Tongue (tissue), 2 donors: ENCODE measurements around the gene PRKCA. TPM values are rescaled to one million over a fixed set of nuclear protein-coding genes. Genes with fewer than 3 reads are reported as not detected.
"Not testable (repeated sequence)": the region's sequence is repeated elsewhere in the genome, so short reads cannot be mapped to it uniquely, and the experiment has no call there.

Source experiments
- DNase-seq: peaks from one replicate; pipeline ENCODE4 v3.0.0-alpha.2; 2015
- total RNA-seq: library from RNA; depleted of rRNA; stranded (reverse); fragments of >200 nt; gene quantifications from one replicate; pipeline ENCODE4 v1.2.3, GENCODE V29; 2014

The PRKCA gene
- total RNA-seq, 1 donor from 2014 or later = 8.0 TPM

DNA sequence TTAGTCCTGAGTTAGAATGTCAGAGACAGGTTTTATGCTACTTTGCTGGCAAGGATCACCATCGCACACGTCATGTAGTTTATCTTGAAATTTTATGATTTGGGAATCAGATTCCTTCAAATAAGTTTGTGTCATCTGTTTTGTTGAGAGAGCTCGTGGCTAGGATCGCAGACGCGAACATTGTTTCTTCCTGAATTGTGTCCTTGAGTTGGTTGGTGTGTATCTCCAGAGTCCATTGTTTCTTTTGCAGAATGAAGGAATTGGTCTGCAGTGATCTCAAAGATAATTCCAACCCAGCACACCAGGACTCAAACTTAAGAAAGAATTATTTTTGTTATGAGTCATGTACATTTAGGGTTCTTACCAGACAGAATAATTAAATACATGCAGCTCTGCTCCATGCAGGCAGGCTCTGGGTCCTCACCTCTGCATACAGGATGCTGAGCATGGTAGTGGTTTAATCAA is 51.6 kb downstream of the PRKCA start:
- DNase-seq = no peak

DNA sequence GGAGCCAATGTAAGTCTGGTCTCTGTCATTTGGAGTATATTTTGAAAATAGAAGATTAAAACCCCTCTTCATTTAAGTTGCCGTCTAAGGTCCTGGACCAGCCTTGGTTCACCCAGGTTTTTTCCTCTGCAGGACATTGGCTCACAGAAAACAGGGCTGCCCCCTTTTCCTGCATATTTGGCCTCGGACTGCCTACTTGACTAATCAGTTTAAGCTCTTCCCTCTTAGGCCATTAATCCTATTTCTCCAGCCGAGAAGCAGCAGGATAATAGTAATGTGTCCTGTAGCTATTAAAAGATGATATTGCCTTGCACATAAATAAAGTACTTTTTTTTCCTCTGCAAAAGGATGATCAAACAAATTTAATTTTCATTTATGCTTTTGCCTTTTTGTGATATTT is 52.1 kb downstream of the PRKCA start:
- DNase-seq = no peak

DNA sequence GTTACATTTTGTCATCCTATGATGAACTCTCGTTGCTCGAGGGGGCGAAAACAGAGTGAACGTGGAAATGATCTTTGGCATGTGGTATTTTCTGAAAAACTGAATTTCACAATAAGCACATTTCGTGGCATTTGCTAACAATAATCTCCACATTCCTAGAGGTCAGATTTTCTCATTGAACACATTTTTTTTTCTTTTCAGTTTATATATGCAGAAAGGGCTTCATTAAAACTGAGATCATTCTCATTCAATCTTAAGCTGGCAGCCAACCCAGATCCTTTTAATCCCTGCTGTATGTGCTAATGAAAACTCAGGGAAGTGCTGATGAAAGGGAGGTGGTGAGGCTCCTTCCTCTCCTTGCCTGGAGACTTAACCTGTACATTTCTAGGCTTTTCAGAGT is 52.6 kb downstream of the PRKCA start:
- DNase-seq = no peak

DNA sequence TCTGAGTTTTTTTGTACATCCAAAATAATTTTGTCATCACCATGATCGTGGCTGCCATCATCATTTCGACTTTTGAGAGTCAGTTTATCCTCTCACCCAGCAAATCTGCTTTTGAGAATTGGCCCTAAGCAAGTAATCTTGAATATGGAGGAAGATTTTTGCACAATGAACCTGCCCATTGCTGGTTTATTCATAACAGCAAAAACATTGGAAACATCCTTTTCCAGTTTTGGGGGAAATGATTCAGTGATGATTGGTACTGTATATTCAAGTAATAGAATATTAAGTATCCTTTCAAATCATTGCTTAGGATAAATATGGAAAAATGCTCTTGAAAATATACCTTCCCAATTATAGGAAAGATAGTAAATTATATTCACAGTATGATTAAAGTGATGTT is 53.1 kb downstream of the PRKCA start:
- no peak for DNase-seq

DNA sequence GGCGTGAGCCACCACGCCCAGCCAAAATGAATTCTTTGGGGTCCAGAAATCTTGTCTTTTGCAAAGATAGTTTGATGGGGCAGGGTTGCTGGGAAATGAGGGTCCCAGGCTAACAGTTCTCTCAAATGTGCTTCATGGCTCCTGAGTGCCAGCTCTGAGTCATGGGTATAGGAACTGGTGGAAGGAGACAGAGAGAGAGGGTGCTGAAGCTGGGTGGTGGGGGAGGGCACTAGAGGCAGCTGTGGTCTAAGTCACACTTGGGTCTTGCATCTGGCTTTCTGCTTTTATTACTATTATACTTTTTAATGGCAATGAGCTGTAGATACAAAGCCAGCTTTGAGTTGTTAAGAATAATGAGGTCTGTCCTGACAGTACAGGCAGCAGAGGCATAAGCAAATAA is 54.6 kb downstream of the PRKCA start:
- no peak for DNase-seq

DNA sequence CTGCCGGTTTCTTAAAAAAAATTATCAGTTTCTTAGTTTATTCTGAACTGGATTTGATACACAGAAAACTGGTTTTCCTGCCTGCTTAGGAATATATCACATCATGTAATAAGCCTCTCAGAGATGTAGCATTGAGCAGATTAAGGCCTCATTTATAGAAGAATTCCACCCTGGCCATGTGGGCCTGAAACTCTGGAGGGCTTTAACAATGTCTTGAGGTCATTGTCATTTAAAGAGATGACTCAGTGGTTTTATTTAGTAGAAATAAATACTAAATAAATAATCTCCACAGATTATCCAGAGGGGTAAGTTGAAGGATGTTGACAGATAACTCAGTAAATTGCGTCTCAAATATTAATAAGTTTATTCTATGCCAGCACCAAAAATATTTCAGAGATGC is 56.9 kb downstream of the PRKCA start:
- no peak for DNase-seq

DNA sequence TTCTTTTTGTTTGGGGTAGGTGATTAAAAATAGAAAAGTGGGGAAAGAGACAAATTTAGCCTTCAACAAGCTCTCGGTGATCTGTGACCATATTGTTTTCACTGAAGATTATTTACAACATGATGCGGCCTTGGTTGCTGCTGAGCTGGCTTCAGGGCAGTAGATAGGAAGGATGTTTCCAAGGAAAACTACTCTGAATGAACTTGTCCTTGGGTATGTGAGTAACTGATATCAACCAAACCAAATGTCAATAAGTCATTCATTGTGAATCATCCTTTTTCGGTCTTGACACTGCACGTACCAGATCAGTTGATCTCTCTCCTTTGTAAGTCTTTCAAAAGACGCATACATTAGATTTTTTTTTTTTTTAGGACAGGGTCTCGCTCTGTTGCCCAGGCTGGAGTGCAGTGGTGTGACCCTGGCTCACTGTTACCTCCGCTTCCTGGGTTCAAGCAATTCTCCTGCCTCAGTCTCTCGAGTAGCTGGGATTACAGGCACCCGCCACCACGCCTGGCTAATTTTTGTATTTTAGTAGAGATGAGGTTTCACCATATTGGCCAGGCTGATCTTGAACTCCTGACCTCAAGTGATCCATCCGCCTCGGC is 58.6 kb downstream of the PRKCA start:
- not testable (repeated sequence) for DNase-seq

DNA sequence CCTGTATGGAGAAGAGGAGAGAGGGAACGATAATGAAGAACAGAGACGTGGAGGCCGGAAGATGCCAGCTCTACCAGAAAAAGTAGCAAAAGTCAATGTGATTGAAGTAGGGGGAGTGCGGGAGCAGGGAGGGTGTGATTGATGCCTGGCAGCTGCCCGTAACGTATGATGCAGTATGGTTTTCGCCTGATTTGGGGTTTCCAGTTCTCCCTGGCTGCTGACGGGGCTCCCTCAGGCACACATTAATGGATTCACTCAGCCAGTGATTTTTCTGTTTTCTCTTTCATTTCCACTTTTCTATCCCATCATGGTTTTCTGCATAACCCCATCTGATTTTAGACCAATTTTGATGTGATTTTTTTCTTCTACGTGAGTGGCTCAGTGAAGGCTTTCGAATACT is 62.1 kb downstream of the PRKCA start:
- DNase-seq = no peak

DNA sequence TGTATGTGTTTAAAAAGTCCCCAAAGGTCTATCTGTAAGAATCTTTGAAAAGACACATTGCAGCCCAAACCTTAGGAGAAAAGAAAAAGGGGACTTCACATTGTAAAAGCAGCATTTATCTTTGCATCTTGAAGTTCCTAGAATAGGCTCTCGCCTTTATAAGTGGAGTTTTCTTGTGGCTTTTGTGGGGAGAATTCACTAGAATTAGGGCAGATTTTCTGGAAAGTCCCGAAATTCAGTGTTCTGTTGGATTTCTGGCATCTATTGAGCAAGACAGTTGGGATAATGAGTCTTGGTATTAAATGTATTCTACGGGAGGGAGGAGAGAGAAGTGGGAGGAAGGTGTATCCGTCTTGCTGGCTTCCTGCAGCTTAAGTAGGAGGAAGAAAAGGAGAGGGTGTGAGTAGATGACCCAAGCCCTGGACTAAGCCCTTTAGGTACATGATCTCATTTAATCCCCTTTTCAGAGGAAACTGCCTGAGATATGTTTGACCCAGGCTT is 62.6 kb downstream of the PRKCA start:
- DNase-seq = no peak

DNA sequence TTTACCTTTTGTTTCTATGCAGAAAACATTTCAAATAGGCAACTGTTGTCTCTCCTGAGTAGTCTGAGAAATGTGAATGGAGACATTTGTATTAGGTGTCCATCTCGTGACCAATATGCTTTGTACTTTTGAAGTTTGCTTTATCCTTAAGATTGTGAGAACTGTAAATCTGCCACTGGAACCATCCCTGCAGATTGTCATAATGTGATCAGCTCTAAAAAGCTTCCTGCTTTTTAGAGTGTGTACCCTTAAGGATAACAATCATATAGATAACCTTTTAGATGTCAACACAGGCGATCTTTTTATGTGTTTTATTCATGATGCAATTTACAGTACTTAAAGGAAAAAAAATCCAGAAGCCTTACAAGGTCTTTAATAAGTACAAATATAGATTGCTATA is 63.5 kb downstream of the PRKCA start:
- DNase-seq = no peak

DNA sequence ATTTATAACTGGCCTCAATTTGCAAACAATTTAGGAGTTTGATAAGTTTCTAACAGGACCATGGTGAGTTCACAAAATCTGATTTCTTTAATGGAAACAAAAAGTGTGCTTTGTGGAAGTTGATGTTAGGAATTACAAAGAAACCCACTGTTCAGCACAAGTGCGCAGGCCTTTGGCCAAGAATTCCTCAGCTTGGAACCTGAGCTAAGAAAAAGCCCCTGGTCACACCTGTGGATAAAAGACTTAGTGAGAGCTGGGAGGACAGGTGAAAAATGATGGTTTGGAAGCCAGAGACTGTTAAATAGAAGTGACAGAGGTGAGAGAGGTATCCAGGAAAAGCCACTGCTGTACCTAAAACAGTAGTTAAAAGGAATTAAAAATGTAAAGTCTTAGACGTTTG is 64.7 kb downstream of the PRKCA start:
- no peak for DNase-seq

DNA sequence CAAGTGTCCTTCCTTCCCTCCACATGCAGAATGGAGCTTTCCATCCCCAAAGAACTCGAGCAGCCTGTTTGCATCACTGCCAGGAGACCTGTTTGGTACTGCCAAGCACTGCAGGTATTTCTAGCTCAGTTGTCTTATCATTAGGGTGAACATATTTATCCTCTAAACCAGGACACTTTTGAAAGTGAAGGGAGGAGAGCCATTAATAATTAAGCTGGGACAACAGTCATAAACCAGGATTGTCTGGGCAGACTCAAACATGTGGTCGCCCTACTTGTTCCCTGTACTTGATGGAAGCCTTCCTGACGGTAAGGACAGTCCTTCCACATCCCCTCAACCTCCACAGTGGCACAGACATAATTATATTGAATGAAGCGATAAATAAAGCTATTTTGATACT is 67.4 kb downstream of the PRKCA start:
- no peak for DNase-seq

DNA sequence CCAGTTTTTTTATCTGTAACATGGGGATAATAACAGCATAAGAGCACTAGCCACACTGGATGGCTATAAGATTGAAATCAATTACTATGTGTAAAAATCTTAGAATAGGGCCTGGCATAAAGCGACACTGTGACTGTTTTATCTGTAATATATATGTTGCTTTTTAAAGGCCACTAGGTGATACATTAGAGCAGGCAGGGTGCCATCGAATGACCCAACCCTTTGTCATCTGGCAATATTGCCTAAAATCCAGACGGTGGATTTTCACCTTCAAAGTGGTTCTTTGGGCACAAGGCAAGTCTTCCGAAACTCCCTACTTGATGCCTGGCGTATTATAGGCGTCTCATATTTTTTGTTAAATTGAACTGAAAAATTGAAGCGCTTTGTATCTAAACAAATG is 69.1 kb downstream of the PRKCA start:
- DNase-seq = no peak

DNA sequence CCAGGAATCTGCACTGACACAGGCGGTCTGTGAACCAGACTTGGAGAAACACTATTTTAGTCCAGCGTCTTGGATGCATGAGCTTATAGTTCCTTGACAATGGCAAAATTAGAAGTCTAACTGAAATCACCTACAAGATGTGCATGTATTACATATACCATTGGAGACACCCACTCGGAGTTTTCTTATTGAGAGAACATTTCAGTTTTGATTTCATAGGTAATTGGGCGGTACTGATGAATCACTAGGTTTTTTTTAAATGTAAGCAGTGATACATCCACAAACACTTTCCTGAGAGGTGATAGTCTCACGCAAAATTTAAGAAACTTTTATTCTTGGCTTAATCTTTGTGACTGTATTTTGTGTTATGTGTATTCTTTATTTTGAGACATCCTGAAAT is 69.8 kb downstream of the PRKCA start:
- DNase-seq = no peak

DNA sequence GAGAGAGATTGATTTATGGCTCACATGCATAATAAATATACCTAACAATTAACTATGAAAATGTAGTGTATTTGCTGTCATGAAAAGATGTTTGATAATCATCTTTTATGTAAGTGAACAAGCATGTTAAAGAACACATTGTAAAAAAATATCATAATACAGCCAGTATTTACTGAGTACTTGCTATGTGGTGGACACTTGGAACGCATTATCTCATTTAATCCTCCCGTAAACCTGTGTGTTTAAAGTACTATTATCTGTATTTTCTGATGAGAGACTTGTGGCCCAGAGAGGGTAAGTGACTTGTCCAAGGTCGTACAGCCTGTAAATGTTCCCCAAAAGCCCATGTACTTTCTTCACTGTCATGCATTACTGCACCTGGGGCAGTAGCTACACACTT is 70.7 kb downstream of the PRKCA start:
- DNase-seq = no peak

DNA sequence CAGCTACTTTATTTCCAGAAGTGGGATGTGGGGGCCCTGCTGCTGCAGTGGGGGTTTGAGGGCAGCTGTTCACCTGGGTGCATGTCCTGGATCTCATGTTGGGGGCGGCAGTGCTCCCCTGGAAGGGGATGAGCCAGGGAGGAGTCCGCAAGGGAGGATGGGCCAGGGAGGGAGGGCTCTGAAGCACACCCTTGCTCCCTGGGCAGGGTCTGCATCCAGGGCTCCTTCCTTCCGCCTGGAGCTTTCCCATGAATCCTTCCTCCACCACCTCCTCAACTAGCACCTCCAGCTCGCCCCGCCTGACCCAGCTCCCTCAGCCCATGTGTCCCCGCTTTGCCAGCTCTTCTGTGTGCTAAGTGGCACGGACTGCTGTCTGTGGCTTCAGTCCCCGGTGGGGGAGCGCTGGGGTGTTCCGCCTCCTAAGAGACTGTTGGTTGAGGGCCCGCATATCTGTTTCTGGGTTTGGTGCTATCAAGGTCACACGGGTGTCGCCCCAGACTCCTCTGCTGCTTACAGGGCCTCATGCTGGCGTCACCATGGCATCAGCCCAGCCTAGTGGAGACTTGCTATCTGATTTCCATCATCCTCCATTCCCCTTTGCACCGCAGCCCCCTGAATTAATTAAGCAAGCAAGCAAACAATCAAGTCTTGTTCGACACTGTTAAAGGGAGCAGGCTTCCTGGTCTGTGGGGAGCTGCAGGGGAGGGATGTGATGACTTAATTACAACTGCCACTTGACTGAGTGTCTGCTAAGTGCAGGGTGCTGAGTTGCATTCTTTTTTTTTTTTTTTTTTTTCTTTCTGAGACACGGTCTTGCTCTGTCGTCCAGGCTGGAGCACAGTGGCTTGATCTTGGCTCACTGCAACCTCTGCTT is 71.8 kb downstream of the PRKCA start:
- peak; percentile 32 for DNase-seq

DNA sequence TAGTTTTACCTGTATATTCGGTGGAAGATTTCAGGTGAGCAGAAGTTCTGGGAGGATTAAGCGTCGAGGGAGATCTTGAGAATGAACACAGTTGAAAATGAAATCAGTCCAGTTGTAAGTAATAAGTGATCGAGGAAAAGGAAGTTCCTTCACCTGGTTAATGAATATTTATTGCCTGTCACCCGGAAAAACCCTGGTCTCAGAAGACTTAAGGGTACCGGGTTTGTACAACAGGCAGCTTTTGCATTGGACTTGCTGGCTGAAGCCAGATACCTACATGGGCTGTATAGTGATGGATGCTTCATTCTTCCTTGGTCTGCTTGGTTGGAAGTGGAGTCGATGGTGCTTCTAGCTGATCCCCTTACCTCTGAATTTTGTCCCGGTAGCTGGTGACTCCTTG is 72.7 kb downstream of the PRKCA start:
- DNase-seq = no peak

DNA sequence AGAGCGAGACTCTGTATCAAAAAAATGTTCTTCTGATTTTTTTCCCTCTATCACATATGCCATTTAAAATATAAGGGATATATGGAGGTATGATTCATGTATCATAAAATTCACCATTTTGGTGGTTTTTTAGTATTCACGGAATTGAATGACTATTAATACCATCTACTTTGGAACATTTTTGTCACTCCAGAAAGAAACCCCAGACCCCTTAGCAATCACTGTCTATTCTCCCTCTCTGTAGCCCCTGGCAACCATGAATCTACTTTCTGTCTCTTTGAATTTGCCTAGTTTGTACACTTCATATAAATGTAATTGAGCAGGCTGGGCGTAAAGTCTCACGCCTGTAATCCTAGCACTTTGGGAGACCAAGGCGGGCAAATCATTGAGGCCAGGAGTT is 75.9 kb downstream of the PRKCA start:
- DNase-seq = no peak

DNA sequence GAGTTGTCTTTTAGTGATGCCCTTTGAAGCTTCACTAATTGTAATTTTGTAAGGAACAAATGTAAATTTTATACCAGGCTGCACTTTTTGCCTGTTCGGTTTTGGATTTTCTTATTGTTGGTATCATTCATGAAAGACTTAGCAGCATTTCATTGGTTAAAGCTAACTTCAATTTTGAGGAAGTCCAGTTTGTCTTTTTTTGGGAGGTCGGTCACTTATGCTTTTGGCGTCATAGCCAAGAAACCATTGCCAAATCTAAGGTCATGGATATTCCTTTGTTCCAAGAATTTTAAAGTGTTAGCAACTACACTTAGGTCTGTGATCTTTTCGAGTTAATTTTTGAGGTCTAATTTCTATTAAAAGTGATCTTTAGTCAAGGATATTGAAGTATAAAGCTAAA is 77.1 kb downstream of the PRKCA start:
- DNase-seq = peak; percentile 12

DNA sequence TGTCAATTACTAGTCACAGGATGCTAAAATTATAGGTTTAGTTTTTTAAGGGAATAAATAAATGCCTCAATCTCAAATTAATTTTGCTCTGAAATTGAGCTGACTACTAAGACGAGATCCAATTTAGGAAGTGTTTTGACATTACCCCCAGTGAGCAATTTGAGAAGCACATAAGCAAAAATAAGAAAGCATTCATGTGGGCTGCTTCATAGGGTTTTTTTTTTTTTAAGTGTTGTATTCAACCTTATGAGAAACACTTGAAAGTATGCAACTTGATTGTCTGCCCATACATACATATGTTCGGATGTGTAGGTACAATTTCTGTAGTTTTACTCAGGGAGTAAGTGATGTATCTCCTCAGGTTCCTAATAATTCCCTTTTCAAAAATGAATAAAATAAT is 77.6 kb downstream of the PRKCA start:
- no peak for DNase-seq

DNA sequence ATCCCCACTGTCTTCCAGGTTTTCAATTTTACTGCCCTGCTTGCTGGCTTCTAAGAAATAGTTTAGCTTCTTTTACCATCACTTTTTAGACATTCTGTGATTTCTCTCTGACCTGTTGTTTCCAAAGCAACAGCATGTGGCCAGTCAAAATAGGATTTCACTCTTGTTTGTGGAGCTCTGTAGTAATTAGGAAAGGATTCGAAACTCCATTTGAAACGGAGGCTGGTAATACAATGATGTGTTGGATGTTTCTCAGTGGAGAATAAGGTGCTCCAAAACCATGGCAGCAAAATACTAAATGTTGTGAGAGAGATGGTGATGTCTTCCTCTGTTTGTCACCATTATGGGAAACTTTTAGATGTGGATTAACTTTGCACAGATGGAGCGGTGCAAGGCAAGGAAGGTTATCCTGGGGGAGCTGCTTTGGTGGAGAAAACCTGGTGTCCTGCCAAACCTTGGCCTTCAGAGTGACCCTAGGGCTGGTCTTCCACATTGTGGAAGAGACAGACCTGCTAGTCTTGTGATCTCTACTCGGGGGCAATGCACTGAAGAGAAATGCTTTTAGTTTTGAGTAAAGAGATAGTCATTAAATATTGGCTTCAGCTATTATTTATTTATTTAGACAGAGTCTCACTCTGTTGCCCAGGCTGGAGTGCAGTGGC is 79.4 kb downstream of the PRKCA start:
- no peak for DNase-seq

DNA sequence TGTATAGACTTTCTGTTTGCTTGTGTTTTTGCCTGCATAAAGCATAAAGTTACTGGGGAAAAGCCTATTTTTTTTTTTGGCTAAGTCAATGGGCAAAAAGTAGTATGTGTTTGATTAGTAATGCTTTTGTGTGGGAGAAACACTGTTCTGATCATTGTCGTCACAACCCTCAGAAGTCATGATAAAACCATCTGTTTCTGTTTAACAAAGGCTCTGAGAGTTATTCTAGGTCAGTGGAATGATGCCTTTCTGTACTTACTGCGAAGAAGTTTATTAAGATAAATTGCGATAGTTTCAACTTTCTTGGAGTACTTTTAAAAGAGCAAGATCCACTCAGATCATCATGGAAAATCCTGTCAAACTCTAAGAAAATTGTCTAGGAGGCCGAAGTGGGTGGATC is 80.9 kb downstream of the PRKCA start:
- peak; percentile 42 for DNase-seq
